Measurements from ENCODE around the gene TXNDC2.

TXNDC2 gene

DNA sequence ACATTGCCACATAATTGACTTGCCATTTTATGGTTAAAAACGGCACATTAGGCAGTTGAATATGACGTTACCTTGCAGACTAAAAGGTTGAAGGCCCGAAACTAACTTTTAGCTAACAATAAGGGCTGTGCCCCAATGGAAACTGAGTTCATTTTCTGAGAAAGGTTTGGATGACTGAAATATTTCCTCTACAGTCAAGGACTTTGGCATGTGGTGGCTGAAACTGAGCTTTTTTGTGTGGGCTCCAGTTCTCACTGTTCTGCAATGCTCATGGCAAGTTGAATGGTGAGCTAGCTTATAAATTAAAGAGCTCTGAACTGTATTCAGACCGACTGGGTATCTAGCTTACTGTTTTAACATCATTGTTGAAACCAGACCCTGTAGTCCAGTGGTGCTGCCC is 23.8 kb upstream of the TXNDC2 start:
- H3K27ac ChIP-seq (ENCODE audit: low read depth, low read length): no peak overlapping the region

DNA sequence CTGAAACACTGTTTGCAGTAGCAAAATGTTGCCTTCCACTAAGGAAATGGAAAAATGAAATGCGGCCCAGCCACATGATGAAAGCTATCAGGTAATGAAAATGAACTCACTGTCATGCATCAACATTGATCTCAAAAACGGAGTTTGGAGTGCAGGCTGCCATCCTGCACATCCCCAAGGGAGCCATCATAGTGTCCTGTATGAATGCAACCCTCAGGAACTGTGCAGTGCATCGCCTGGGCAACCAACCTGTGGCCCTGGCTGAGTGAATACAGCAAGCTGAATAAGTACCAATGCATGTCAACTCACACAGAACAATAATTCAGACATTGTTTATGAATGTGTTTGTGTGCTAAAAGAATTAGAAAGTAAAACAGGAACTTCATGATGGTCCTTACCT is 23.1 kb upstream of the TXNDC2 start:
- Histone ChIP-seq H4K5ac (ENCODE audit: low read length) (no peak overlapping the region), H3K9ac (ENCODE audit: low read length) (no peak overlapping the region), H3K23ac (ENCODE audit: low read length) (no peak overlapping the region), H3K56ac (ENCODE audit: low read length) (no peak overlapping the region), H4K8ac (ENCODE audit: low read depth, low read length) (no peak overlapping the region), H3K27me3 (ENCODE audit: insufficient read depth, low read length, poor library complexity) (no peaks in the 10 kb centered on the region), H2BK5ac (ENCODE audit: low read length) (no peak overlapping the region), H3K4me2 (ENCODE audit: low read length) (no peak overlapping the region), H3K27ac (ENCODE audit: low read depth, low read length) (no peak overlapping the region), H3K4me3 (ENCODE audit: low read length) (no peak overlapping the region), H3K18ac (ENCODE audit: low read length) (no peak overlapping the region), H2AK5ac (ENCODE audit: low read length) (no peak overlapping the region), H3K4ac (ENCODE audit: low read depth, low read length) (no peak overlapping the region), H2BK15ac (replicated peaks; ENCODE audit: low read depth) (no peak overlapping the region), H3K79me1 (ENCODE audit: low read length) (no peaks in the 10 kb centered on the region), H3K36me3 (ENCODE audit: control insufficient read depth, insufficient read depth, low read length) (no peaks in the 10 kb centered on the region), H3K79me2 (ENCODE audit: control insufficient read depth, insufficient read depth, low read length) (no peaks in the 10 kb centered on the region), H3K4me1 (ENCODE audit: control insufficient read depth, low read depth, low read length) (no peaks in the 10 kb centered on the region), H2BK120ac (ENCODE audit: low read depth, low read length) (no peak overlapping the region)
- WGBS (ENCODE audit: extremely low coverage, insufficient coverage, low lambda C conversion rate): no CpG with 5 or more reads among the region's 3 CpGs
- DNase-seq: no peak

More for the DNA sequence above, 23.8 kb upstream of the TXNDC2 start:
- no peak overlapping the region for H3K56ac ChIP-seq (ENCODE audit: low read length)
- no peaks in the 10 kb centered on the region for H3K36me3 ChIP-seq (ENCODE audit: control insufficient read depth, insufficient read depth, low read length)
- H3K23ac ChIP-seq (ENCODE audit: low read length): no peak overlapping the region
- H3K4me2 ChIP-seq (ENCODE audit: low read length): no peak overlapping the region
- H3K4ac ChIP-seq (ENCODE audit: low read depth, low read length): no peak overlapping the region
- no peaks in the 10 kb centered on the region for H3K4me1 ChIP-seq (ENCODE audit: control insufficient read depth, low read depth, low read length)
- H2BK15ac ChIP-seq (replicated peaks; ENCODE audit: low read depth): no peak overlapping the region
- no peak overlapping the region for H3K4me3 ChIP-seq (ENCODE audit: low read length)
- no peak overlapping the region for H3K18ac ChIP-seq (ENCODE audit: low read length)
- H3K27me3 ChIP-seq (ENCODE audit: insufficient read depth, low read length, poor library complexity): no peaks in the 10 kb centered on the region
- H4K8ac ChIP-seq (ENCODE audit: low read depth, low read length): no peak overlapping the region
- no CpG with 5 or more reads among the region's 4 CpGs for WGBS (ENCODE audit: extremely low coverage, insufficient coverage, low lambda C conversion rate)
- no peaks in the 10 kb centered on the region for H3K79me1 ChIP-seq (ENCODE audit: low read length)
- no peak overlapping the region for H3K9ac ChIP-seq (ENCODE audit: low read length)
- no peak overlapping the region for H2BK5ac ChIP-seq (ENCODE audit: low read length)
- no peaks in the 10 kb centered on the region for H3K79me2 ChIP-seq (ENCODE audit: control insufficient read depth, insufficient read depth, low read length)
- no peak for DNase-seq
- H2AK5ac ChIP-seq (ENCODE audit: low read length): no peak overlapping the region
- H2BK120ac ChIP-seq (ENCODE audit: low read depth, low read length): no peak overlapping the region
- H4K5ac ChIP-seq (ENCODE audit: low read length): no peak overlapping the region

DNA sequence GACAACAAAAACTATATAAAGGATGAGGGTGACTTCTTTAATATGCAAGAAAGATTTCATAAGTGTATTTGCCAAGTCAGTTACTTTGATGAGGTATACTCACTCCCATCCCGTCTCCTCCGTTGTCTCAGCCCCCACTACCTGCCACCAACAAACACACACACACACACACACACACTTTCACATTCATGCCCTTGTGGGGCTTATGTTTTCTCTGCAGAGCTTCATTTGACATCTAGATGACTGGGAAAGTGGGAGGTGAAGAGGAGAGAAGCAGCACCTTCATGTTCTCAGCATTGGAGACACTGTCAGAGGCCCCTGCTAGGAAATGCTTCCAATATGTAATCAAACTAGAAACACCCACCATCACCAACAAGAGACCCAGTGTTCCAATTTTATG is 22.5 kb upstream of the TXNDC2 start:
- Histone ChIP-seq H4K8ac (ENCODE audit: low read depth, low read length) (no peak overlapping the region), H3K9ac (ENCODE audit: low read length) (no peak overlapping the region), H3K23ac (ENCODE audit: low read length) (no peak overlapping the region), H3K79me1 (ENCODE audit: low read length) (no peaks in the 10 kb centered on the region), H2AK5ac (ENCODE audit: low read length) (no peak overlapping the region), H3K4me3 (ENCODE audit: low read length) (no peak overlapping the region), H3K36me3 (ENCODE audit: control insufficient read depth, insufficient read depth, low read length) (no peaks in the 10 kb centered on the region), H2BK5ac (ENCODE audit: low read length) (no peak overlapping the region), H2BK120ac (ENCODE audit: low read depth, low read length) (no peak overlapping the region), H3K4me2 (ENCODE audit: low read length) (no peak overlapping the region), H3K27ac (ENCODE audit: low read depth, low read length) (no peak overlapping the region), H3K4me1 (ENCODE audit: control insufficient read depth, low read depth, low read length) (no peaks in the 10 kb centered on the region), H2BK15ac (replicated peaks; ENCODE audit: low read depth) (no peak overlapping the region), H3K18ac (ENCODE audit: low read length) (no peak overlapping the region), H3K79me2 (ENCODE audit: control insufficient read depth, insufficient read depth, low read length) (no peaks in the 10 kb centered on the region), H3K4ac (ENCODE audit: low read depth, low read length) (no peak overlapping the region), H3K27me3 (ENCODE audit: insufficient read depth, low read length, poor library complexity) (no peaks in the 10 kb centered on the region), H3K56ac (ENCODE audit: low read length) (no peak overlapping the region), H4K5ac (ENCODE audit: low read length) (no peak overlapping the region)
- no CpG with 5 or more reads among the region's 2 CpGs for WGBS (ENCODE audit: extremely low coverage, insufficient coverage, low lambda C conversion rate)
- DNase-seq: no peak

DNA sequence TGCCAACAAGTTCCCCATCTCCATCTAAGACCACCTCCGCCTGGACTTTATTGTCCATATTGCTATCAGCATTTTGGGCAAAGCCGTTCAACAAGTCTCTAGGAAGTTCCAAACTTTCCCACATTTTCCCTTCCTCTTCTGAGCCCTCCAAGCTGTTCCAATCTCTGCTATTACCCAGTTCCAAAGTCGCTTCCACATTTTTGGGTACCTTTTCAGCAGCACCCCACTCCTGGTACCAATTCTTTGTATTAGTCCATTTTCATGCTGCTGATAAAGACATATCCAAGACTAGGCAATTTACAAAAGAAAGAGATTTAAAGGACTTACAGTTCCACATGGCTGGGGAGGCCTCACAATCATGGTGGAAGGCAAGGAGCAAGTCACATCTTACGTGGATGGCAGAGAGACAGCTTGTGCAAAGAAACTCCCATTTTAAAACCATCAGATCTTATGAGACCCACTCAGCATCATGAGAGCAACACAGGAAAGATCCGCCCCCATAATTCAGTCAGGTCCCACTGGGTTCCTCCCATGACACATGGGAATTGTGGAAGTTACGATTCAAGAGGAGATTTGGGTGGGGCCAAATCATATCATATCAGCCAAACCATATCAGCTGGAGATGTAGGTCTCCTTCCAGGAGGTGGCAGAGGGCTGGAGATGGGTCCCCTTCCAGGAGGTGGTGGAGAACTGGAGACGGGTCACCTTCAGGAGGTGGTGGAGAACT is 19.8 kb upstream of the TXNDC2 start:
- H4K5ac ChIP-seq (ENCODE audit: low read length): no peak overlapping the region
- H2BK120ac ChIP-seq (ENCODE audit: low read depth, low read length): no peak overlapping the region
- H3K56ac ChIP-seq (ENCODE audit: low read length): no peak overlapping the region
- H3K27ac ChIP-seq (ENCODE audit: low read depth, low read length): no peak overlapping the region
- H3K79me2 ChIP-seq (ENCODE audit: control insufficient read depth, insufficient read depth, low read length): no peaks in the 10 kb centered on the region
- no peak overlapping the region for H2BK5ac ChIP-seq (ENCODE audit: low read length)
- no peak overlapping the region for H3K18ac ChIP-seq (ENCODE audit: low read length)
- DNase-seq: no peak
- H3K4me2 ChIP-seq (ENCODE audit: low read length): no peak overlapping the region
- no peak overlapping the region for H3K9ac ChIP-seq (ENCODE audit: low read length)
- H3K36me3 ChIP-seq (ENCODE audit: control insufficient read depth, insufficient read depth, low read length): no peaks in the 10 kb centered on the region
- H2BK15ac ChIP-seq (replicated peaks; ENCODE audit: low read depth): no peak overlapping the region
- H3K23ac ChIP-seq (ENCODE audit: low read length): no peak overlapping the region
- H3K4me1 ChIP-seq (ENCODE audit: control insufficient read depth, low read depth, low read length): peaks cover 19% of the 10 kb centered on the region
- H3K4ac ChIP-seq (ENCODE audit: low read depth, low read length): no peak overlapping the region
- H2AK5ac ChIP-seq (ENCODE audit: low read length): no peak overlapping the region
- no peaks in the 10 kb centered on the region for H3K27me3 ChIP-seq (ENCODE audit: insufficient read depth, low read length, poor library complexity)
- H4K8ac ChIP-seq (ENCODE audit: low read depth, low read length): no peak overlapping the region
- no CpG with 5 or more reads among the region's 7 CpGs for WGBS (ENCODE audit: extremely low coverage, insufficient coverage, low lambda C conversion rate)
- H3K4me3 ChIP-seq (ENCODE audit: low read length): no peak overlapping the region
- H3K79me1 ChIP-seq (ENCODE audit: low read length): no peaks in the 10 kb centered on the region

DNA sequence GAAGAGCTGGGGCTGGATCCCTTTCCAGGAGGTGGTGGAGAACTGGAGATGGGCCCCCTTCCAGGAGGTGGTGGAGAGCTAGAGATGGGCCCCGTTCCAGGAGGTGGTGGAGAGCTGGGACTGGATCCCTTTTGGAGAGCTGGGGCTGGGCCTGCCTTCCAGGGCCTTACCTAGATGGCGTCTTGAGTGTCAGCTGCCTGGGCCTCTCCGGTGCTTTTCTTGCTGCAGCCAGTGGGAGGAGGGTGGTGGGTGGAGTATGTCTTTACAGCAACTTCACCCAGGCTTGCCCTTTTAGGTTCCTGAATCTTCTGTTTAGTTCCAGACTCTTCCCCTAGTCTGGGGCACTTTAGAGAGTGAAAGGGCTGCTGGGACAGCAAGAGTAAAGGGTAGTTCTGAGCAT is 19.1 kb upstream of the TXNDC2 start:
- Histone ChIP-seq H3K27me3 (ENCODE audit: insufficient read depth, low read length, poor library complexity) (no peaks in the 10 kb centered on the region), H4K8ac (ENCODE audit: low read depth, low read length) (no peak overlapping the region), H3K79me2 (ENCODE audit: control insufficient read depth, insufficient read depth, low read length) (no peaks in the 10 kb centered on the region), H3K18ac (ENCODE audit: low read length) (no peak overlapping the region), H3K36me3 (ENCODE audit: control insufficient read depth, insufficient read depth, low read length) (no peaks in the 10 kb centered on the region), H3K23ac (ENCODE audit: low read length) (no peak overlapping the region), H3K27ac (ENCODE audit: low read depth, low read length) (no peak overlapping the region), H4K5ac (ENCODE audit: low read length) (no peak overlapping the region), H3K4me2 (ENCODE audit: low read length) (no peak overlapping the region), H3K9ac (ENCODE audit: low read length) (no peak overlapping the region), H3K79me1 (ENCODE audit: low read length) (no peaks in the 10 kb centered on the region), H2BK15ac (replicated peaks; ENCODE audit: low read depth) (no peak overlapping the region), H3K4me1 (ENCODE audit: control insufficient read depth, low read depth, low read length) (peaks cover 19% of the 10 kb centered on the region), H2BK5ac (ENCODE audit: low read length) (no peak overlapping the region), H2AK5ac (ENCODE audit: low read length) (no peak overlapping the region), H3K56ac (ENCODE audit: low read length) (no peak overlapping the region), H3K4ac (ENCODE audit: low read depth, low read length) (no peak overlapping the region), H2BK120ac (ENCODE audit: low read depth, low read length) (no peak overlapping the region), H3K4me3 (ENCODE audit: low read length) (no peak overlapping the region)
- DNase-seq: no peak
- WGBS (ENCODE audit: extremely low coverage, insufficient coverage, low lambda C conversion rate): no CpG with 5 or more reads among the region's 3 CpGs

DNA sequence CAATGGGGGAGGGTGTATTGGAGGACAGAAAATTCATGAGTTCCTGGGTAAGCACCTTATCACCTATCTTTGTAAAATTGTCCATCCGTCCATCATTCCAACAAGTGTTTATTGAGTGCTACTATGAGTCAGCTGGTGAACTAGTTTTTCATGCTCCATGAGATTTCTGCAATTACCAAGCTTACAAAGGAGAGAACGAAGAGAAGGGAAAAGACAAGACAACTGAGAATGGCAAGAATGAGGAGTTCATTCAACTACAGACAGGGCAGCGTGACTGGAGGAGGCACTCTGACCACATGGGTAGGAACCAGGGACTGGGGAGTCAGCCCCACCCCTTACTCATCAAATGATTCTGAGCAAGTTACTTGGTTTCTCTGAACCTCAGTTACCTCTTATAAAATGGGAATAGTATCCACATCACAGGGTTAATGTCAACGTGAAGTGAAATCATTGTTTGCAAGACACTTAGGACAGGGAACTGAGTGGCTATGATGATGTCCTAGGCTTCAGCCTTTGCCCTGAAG is 18.6 kb upstream of the TXNDC2 start:
- WGBS (ENCODE audit: extremely low coverage, insufficient coverage, low lambda C conversion rate): no CpG with 5 or more reads among the region's 4 CpGs

More for the DNA sequence above, 18.6 kb upstream of the TXNDC2 start:
- no peak overlapping the region for H2AK5ac ChIP-seq (ENCODE audit: low read length)
- H3K4me1 ChIP-seq (ENCODE audit: control insufficient read depth, low read depth, low read length): peaks cover 19% of the 10 kb centered on the region
- no peak overlapping the region for H3K18ac ChIP-seq (ENCODE audit: low read length)
- no peak overlapping the region for H3K4me3 ChIP-seq (ENCODE audit: low read length)
- no peak overlapping the region for H3K23ac ChIP-seq (ENCODE audit: low read length)
- H3K27ac ChIP-seq (ENCODE audit: low read depth, low read length): no peak overlapping the region
- H4K5ac ChIP-seq (ENCODE audit: low read length): no peak overlapping the region
- H3K9ac ChIP-seq (ENCODE audit: low read length): no peak overlapping the region
- no peak for DNase-seq
- H3K4me2 ChIP-seq (ENCODE audit: low read length): no peak overlapping the region
- H3K36me3 ChIP-seq (ENCODE audit: control insufficient read depth, insufficient read depth, low read length): no peaks in the 10 kb centered on the region
- no peaks in the 10 kb centered on the region for H3K79me2 ChIP-seq (ENCODE audit: control insufficient read depth, insufficient read depth, low read length)
- H2BK5ac ChIP-seq (ENCODE audit: low read length): no peak overlapping the region
- H3K4ac ChIP-seq (ENCODE audit: low read depth, low read length): no peak overlapping the region
- no peak overlapping the region for H3K56ac ChIP-seq (ENCODE audit: low read length)
- no peak overlapping the region for H2BK15ac ChIP-seq (replicated peaks; ENCODE audit: low read depth)
- no peak overlapping the region for H2BK120ac ChIP-seq (ENCODE audit: low read depth, low read length)
- no peaks in the 10 kb centered on the region for H3K79me1 ChIP-seq (ENCODE audit: low read length)
- no peak overlapping the region for H4K8ac ChIP-seq (ENCODE audit: low read depth, low read length)
- no peaks in the 10 kb centered on the region for H3K27me3 ChIP-seq (ENCODE audit: insufficient read depth, low read length, poor library complexity)

Measured in mesendoderm (in vitro differentiated cells).